DMS 273 treated with DMSO at 0.1 percent for 48 hours (cell line): ENCODE results near the gene GPATCH2.
"Not testable (repeated sequence)": the region's sequence is repeated elsewhere in the genome, so short reads cannot be mapped to it uniquely, and the experiment has no call there.

ENCODE experiments used
- DNase-seq: peaks from one replicate; lab custom pipeline; 2025; lab: John Stamatoyannopoulos, UW

The GPATCH2 gene

GRCh38 chr1:217525773-217526490, 105.0 kb downstream of the GPATCH2 start:
- DNase-seq = no peak

- DNase-seq = no peak
These were observed 105.9 kb downstream of the GPATCH2 start for GRCh38 chr1:217524787-217525520.

GRCh38 chr1:217523921-217524320, 107.0 kb downstream of the GPATCH2 start:
- not testable (repeated sequence) for DNase-seq

- no peak for DNase-seq
These were observed 108.6 kb downstream of the GPATCH2 start for GRCh38 chr1:217522277-217522676.

DNA sequence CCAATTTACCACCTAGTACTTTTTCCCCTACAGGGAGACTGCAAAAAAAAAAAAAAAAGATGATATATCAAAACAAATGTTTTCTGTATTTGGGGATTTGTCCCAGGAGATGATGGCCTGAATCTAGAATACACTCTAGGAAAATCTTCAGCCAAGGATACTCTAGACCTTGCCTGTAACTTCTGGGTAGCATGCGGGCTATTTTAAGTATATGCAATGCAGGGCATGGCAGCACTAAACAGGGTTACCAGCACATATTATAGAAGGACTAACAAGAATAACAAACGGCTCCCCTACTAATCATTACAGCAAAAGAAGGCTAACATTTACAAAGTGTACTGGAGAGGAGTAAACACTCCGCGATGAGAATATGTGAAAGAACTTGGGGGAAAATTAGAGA, 109.6 kb downstream of the GPATCH2 start:
- no peak for DNase-seq

DNA sequence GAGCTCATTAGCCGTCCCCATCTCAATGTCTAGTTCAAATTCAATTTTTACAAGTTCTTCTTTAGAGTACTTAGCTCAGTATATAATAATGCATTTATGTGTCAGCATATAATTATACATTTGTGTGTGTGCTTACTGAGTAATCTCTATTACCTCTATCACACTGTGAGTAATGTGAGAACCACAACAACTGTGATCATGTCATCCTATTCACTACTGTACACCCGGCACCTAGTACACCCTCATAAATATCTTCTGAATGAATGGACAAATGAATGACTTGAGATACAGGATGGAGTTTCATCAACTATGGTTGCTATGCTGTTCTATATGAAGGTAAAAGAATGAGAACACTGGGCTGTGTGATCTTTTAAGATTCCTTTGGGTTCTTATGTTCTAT, 124.0 kb downstream of the GPATCH2 start:
- no peak for DNase-seq

- no peak for DNase-seq
These were observed 132.7 kb downstream of the GPATCH2 start for GRCh38 chr1:217498209-217498608.

DNA sequence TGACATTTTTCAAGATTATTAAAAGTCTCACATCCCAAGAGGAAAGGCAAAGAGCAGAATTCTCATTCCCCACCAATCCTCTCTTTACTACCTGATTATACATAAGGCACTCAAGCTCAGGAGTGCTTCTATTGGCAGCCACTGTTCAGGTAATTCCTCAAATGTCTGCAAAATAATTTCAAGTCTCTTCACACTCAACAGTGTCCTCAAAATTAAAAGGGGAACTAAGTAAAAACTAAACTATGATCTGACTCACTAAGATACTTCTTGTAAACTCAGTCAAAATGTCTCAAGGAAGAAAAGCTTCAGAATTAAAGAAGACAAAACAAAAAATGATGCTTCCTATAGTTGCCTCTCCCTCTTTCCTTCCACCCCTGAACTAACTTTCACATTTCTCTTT, 135.6 kb downstream of the GPATCH2 start:
- DNase-seq = no peak

- DNase-seq = no peak
These were observed 136.1 kb downstream of the GPATCH2 start for GRCh38 chr1:217494767-217495166.

DNA sequence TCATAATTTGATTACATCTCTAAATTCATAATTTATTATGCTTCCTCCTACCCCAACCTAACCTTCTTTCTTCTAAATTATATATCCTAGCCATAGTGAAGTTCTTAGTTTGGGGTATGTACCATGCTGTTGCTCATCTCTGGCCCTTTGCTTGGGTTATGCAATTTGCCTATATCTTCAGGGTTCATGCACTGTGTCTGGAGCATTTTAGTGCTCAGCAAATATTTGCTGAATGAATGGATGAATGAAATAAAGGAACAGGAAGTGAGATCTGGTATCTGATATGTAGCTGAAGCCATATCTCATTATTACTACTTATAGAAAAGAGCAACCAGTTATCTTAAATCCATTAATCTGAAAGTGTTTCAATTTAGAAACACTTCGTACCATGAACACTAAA, 137.6 kb downstream of the GPATCH2 start:
- no peak for DNase-seq

GRCh38 chr1:217484871-217485270, 146.0 kb downstream of the GPATCH2 start:
- no peak for DNase-seq

DNA sequence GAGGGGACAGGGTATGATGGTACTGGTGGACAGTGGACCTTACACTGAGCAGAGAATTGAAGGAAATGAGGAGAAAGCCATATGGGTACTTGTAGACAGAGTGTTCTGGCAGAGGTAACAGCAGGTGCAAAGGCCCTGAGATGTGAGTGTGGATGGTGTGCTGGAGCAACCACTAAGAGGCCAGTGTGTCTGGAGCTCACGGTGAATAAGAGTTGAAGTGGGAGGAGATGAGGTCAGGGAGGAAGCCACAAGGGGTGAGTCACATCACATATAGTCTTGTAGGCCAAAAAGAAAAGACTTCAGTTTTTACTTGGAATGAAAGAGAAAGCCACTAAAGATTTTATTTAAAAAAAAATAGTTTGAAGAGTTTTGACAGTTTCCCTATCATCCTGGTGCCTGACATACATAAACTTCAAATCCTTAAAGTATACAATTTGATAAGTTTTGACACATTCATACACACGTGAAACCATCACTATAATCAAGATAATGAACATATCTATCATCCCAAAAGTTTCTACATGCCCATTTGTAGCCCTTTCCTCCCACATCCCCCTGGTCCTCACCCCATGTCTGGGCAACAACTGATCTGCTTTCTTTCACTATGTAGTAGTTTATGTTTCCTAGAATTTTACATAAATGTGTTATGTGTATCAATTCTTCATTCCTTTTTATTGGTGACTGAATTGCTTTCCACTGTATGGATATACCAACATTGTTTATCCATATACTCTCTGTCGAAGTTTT, 148.4 kb downstream of the GPATCH2 start:
- DNase-seq = no peak

DNA sequence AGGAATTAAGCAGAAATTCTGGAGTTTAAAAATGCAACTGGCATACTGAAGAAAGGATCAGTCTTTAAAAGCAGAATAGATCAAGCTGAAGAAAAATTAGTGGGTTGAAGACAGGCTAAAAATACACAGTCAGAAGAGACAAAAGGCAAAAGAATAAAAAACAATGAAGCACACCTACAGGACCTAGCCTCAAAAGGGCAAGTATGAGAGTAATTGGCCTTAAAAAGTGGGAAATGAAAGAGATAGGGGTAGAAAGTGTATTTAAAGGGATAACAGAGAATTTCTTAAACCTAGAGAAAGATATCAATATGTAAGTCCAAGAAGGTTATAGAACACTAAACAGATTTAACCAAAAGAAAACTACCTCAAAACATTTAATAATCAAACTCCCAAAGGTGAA, 152.4 kb downstream of the GPATCH2 start:
- DNase-seq = no peak

GRCh38 chr1:217472915-217473314, 158.0 kb downstream of the GPATCH2 start:
- no peak for DNase-seq

DNA sequence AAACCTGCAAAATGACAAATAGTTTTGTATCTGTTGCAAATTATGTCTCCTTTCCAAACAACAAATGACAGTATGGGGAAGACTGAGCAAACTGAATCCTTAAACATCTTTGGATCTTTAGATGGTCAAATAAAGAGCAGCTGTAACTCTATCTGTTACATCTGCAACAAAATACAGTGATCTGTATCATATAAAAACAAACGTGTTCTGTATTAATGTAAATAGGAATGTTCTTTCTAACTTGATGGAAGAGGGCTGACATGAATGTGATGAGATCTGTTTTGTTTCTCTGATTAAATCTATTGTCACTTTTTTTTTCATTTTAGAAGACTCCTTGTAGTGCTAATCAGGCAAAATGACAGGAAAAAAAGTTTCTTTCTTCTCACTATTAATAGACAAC, 159.5 kb downstream of the GPATCH2 start:
- no peak for DNase-seq

- DNase-seq = no peak
These were observed 160.9 kb downstream of the GPATCH2 start for GRCh38 chr1:217469983-217470382.

GRCh38 chr1:217465102-217465501, 165.8 kb downstream of the GPATCH2 start:
- no peak for DNase-seq

DNA sequence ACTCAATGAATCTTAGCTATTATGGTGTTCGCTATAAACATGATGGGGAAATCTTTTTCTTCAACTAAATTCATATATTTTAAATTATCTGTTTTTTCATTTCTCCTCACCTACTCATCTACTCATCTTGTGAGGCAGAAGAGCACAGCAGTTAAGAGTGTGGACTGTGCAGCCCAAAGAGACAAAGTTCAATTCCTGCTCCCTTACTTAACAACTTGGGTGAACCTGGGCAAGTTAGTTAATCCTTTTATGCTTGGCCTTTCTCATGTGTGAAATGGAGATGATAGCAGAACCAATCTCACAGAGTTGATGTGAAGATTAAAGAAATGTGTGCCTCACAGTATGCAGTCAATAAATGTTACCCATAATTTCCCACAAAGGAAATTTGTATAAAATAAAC, 168.2 kb downstream of the GPATCH2 start:
- no peak for DNase-seq

- no peak for DNase-seq
These were observed 168.7 kb downstream of the GPATCH2 start for GRCh38 chr1:217462159-217462558.

DNA sequence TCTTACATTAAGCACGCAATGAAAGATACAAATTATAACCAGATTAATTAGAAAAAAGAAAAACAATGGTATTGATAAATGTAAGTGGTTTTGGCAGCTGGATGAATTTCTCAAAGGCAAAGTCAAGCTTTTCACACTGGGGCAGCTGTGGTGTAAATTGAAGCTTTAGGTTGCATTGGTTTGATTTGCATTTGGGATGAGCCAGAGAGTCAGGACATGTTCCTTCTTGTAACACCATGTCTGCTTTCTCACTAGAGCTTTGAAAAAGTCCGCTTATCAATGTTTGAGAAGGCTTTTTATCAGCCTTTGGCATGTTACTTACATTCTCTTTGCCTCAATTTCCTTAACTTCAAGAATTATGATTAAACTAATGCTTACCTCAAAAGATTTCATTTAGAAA, 173.9 kb downstream of the GPATCH2 start:
- no peak for DNase-seq

GRCh38 chr1:217456261-217456660, 174.6 kb downstream of the GPATCH2 start:
- DNase-seq = no peak

- no peak for DNase-seq
These were observed 177.1 kb downstream of the GPATCH2 start for GRCh38 chr1:217453816-217454215.

DNA sequence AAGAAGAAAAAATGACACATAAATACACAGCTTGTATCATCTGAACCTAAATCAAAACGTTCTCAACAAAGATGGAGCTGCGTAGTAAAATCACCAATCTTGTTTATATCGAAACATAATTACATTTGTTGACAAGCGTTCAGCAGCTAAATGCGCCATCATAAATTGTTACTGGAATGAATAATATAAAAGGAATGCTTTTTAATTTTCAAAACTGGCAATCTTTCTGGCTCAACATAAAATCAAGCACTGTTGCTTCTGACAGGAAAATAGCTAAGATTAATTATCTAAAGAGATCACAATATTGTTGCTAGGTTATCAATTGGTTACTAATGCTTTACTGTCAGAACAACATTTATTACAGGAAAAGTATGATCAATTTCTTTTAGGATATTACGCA, 181.5 kb downstream of the GPATCH2 start:
- DNase-seq = no peak
